Superior temporal gyrus (tissue), 1 donor: ENCODE data around the gene CD3E.

Experiments used
- DNase-seq: peaks from one replicate; pipeline ENCODE4 v3.0.0-alpha.2; 2016; ENCODE audit errors: extremely low spot score

Gene CD3E

GRCh38 chr11:118325283-118325682 is 20.8 kb downstream of the CD3E start:
- no peak for DNase-seq

GRCh38 chr11:118328745-118329144 is 24.2 kb downstream of the CD3E start:
- no peak for DNase-seq

GRCh38 chr11:118334745-118335144 is 30.2 kb downstream of the CD3E start:
- no peak for DNase-seq

DNA sequence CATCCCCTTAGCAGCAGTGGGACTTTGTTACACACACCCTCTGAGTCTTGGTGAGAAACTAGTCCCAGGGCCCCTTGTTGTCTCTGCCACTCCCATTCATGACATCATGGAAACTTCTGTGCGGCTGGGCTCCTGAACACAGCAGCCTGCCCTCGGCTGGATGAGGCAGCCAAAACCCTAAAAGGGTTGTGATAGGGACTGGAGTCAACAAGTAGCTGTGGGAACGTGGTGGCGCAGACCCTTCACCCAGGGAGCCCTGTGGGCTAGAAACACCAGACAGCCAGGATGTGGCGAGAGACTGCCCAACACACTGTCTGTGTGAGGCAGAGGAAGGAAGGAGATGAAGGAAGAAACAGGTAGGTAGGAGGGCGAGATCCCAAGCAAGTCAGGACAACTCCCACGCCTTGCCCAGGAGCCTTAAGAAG is 34.1 kb downstream of the CD3E start:
- no peak for DNase-seq

DNA sequence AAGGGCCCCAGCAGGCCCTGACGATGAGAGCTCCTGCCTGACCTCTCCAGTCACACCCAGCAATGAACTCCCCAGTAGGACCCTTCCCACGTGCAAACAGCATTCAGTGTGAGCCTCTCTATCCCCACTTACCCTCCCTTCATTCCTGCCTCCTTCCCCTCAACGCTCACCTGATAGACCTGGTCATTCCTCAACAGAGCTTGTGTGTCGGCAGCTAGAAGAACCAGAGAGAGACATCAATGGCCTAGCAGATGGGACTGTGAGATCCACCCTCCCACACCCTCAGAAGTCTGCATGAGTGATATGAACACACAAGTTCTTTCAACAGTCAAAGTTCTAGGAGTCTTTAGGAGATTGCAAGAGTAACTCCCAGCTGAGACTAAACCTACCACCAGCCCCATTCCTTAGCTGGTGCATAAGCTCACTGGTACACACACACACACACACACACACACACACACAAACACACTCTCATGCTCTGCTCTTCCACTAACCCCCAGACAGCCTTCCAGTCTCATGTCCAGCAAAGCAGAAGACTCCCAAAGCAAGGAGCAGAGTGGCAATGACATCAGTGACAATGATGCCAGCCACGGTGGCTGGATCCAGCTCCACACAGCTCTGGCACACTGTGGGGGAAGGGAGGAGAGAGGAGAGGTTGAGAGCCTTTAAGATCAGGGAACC is 34.9 kb downstream of the CD3E start:
- no peak for DNase-seq

DNA sequence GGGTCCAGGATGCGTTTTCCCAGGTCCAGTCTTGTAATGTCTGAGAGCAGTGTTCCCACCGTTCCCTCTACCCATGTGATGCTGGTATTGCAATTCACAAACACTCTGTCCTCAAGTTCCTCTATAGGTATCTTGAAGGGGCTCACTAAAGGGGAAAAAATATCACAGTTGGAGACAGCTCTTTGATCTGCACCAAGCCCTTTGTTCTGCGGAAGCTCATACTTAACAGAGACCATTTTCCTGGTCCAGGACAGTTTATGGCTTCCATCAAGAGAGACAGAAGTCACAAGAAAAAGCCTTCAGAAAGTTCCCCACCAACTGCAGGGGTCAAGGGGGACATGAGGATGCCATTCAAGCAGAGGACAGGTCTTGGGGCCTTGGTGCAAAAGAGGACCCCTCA is 35.9 kb downstream of the CD3E start:
- DNase-seq: no peak

- no peak for DNase-seq
Measured at GRCh38 chr11:118341261-118341660, 36.7 kb downstream of the CD3E start.

- no peak for DNase-seq
Measured at GRCh38 chr11:118341815-118342489, 37.4 kb downstream of the CD3E start.

- no peak for DNase-seq
Measured at GRCh38 chr11:118342503-118343161, 38.1 kb downstream of the CD3E start, which contains the start of gene CD3D. CD3D (minus strand) TSS chr11:118342705; CDS start chr11:118342607, 98 bp downstream.

DNA sequence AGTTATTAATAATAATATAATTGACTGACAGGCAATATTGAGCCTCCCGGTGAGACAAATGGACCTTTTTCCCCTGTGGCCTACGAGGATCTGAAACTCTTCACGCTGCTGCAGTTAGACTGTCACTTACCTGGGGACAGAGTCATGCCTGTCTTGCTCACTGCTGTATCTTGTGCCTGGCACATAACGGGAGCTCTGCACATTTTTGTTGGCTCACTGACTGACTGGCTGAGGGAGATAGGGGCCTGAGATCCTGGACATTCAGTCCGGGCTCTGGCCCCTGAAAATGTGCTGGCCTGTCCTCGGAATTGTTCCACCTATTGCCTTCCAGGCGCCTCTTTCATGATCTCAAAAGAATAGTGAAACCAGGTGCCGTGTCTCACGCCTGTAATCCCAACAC is 38.7 kb downstream of the CD3E start:
- DNase-seq: no peak

DNA sequence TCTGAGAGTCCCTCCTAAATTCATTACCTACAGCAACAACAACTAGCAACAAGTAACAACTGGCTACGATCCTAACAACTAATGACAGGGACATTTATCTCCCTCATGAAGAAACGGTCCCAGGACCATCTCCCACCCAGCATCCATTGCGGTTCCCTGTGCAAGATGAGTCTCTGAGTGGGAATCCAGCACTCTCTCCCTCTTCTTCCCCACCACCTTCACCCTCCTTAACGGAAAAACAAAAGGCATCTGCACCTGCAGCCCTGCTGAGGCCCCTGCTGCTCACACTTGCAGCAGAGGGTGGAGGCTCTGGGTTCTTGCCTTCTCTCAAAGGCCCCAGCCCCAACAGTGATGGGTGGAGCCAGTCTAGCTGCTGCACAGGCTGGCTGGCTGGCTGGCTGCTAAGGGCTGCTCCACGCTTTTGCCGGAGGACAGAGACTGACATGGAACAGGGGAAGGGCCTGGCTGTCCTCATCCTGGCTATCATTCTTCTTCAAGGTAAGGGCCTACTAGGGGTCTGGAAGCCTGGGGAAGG is 39.5 kb downstream of the CD3E start, which contains the start of gene CD3G:
TSS of gene CD3G (plus strand) at position 364 of the 535 bp plus-strand sequence. CDS start at position 444, 80 bp downstream.
- DNase-seq: no peak

DNA sequence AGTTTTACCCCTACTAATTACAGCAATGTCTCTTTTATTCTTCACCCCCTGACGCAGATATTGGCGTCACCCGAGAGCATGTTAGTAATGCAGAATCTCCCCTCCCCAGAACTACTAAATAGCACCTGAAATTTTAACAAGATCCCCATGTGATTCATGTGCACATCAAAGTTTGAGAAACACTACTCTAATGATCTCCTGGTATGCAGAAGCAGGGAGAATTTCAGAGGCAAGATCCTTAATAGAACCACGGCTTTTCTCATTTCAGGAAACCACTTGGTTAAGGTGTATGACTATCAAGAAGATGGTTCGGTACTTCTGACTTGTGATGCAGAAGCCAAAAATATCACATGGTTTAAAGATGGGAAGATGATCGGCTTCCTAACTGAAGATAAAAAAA is 44.9 kb downstream of the CD3E start:
- no peak for DNase-seq

GRCh38 chr11:118353084-118353710 is 48.7 kb downstream of the CD3E start:
- DNase-seq: peak; percentile 76

DNA sequence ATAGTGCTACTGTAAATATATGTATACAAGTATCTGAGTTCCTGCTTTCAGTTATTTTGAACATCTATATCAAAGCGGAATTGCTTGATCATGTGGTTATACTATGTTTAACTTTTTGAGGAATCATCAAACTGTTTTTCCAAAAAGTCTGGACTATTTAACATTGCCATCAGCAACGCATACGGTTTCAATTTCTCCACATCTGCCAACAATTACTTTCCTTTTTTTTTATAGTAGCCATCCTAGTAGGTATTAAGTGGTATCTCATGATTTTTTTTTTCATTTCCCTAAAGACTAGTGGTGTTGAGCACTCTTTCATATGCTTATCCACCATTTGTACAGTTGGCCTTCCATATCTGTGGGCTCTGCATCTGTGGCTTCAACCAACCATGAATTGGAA is 53.5 kb downstream of the CD3E start:
- DNase-seq: no peak

DNA sequence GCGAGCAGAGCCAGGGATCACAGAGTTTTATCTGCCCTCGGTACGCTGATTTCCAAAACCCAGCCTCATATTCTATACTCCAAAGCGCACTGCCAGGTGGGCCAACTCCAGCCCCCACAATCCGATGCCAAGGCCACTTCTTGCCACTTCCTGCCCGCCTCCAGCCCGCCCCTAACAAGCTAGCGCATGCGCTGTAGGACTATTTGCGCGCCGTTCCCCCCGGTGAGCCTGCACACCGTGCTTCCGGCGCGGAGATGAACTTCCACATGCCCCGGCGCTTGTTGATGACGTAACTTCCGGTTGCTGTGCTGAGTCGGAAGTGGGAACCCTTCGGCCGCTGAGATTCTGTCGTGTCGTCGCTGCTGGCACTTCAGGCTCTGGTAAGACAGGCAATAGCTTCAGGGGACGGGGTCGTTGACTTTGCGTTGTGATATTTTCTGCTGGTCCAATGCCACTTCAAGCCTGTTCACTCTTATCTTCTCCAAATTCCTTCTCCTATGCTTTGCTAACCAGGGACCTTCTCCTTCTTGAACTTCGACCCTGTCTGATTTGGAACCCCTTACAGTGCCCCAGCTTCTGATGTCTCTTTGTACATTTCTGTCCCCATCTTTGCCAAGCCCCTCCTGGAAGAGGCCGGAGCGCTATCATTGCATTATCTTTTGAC is 54.9 kb downstream of the CD3E start, which contains the start of gene UBE4A:
TSS of gene UBE4A (plus strand) at position 306 of the 664 bp plus-strand sequence. CDS start 5,481 bp downstream, outside the sequence.
- peak; percentile 99 for DNase-seq

DNA sequence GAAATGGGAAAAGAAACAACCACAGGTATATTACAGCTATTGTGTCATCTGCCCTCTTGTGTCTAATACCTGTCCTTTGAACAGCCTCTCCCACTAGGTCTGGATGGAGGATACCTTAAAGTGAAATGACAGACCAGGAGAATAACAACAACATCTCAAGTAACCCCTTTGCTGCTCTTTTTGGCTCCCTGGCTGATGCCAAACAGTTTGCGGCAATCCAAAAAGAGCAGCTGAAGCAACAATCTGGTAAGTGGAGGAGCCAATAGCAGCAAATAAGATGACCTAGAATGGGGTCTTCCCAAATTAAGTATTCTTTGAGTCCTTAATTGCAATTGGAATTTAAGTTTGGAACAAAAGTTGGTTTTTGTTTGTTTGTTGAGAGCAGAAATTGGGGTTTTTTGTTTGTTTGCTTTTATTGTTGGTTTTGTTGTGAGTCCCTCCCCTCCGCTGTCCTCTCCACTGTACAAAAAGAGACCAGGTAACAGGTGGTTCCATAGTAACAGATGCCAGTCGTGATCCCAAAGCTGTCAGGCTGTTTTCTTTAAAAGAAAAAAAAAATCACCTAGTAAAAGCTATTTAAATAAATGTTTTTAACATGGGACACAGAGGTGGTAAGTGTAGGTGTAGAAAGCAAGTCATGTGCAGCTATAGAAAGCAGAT is 60.6 kb downstream of the CD3E start:
- DNase-seq: no peak
